Measurements from ENCODE around the gene CHD5. TPM values are rescaled to one million over a fixed set of nuclear protein-coding genes. Genes with fewer than 3 reads are reported as not detected.

CHD5 gene
- total RNA-seq, 4 donors from 2014 or later = 0.30 TPM; not detected in 3

DNA sequence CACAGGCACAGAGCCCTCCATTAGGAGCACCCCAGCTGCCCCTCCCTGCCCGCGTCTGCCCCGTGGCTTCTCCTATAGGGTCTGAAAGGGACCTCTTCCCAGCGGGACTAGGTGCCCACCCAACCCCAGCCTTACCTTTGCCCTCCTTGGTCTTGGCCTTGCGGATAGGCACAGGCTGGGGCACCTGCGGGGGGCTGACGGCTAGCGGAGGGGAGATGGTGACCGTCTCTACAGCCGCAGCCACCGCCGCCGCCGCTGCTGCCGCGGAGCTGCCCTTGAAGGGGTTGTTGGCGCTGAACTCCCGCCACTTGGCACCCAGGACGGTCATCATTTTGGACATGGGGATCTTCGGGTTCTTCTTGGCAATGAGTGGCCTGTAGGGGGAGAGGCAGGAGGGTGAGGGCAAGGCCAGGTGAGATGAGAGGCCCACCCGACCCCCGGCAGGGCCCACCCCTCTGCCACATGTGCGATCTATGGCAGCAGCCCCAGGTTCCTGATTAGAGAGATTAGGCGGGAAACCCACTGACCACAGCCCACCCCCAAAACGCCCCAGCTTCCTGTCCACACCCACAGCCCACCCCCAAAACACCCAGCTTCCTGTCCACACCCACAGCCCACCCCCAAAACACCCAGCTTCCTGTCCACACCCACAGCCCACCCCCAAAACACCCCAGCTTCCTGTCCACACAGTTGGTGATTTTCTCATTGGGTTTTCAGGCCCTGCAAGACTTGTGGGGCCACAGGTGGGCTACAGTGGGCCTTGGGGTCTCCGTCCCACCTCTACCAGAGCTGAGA, 25.4 kb downstream of the CHD5 start:
- no peak overlapping the region for H3K27ac ChIP-seq
- no peak for DNase-seq (ENCODE audit: low spot score in 2 of 2)
- TF ChIP-seq, protein P1, sequence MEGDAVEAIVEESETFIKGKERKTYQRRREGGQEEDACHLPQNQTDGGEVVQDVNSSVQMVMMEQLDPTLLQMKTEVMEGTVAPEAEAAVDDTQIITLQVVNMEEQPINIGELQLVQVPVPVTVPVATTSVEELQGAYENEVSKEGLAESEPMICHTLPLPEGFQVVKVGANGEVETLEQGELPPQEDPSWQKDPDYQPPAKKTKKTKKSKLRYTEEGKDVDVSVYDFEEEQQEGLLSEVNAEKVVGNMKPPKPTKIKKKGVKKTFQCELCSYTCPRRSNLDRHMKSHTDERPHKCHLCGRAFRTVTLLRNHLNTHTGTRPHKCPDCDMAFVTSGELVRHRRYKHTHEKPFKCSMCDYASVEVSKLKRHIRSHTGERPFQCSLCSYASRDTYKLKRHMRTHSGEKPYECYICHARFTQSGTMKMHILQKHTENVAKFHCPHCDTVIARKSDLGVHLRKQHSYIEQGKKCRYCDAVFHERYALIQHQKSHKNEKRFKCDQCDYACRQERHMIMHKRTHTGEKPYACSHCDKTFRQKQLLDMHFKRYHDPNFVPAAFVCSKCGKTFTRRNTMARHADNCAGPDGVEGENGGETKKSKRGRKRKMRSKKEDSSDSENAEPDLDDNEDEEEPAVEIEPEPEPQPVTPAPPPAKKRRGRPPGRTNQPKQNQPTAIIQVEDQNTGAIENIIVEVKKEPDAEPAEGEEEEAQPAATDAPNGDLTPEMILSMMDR (IDR thresholded peaks at IDR 0.05) = no peak
- no peak for TF ChIP-seq EP300 (IDR thresholded peaks at IDR 0.05)
- no peak for TF ChIP-seq POLR2A (IDR thresholded peaks at IDR 0.05)
- no peaks in the 10 kb centered on the region for H3K9me3 ChIP-seq
- no peaks in the 10 kb centered on the region for H3K4me1 ChIP-seq
- peaks cover 0 to 3% of the 10 kb centered on the region in 2 donors for H3K27me3 ChIP-seq
- 85 to 91% methylated on average over 24 to 26 of the region's 26 CpGs for WGBS, 2 donors
- no peaks in the 10 kb centered on the region for H3K36me3 ChIP-seq
- H3K4me3 ChIP-seq = no peak overlapping the region

DNA sequence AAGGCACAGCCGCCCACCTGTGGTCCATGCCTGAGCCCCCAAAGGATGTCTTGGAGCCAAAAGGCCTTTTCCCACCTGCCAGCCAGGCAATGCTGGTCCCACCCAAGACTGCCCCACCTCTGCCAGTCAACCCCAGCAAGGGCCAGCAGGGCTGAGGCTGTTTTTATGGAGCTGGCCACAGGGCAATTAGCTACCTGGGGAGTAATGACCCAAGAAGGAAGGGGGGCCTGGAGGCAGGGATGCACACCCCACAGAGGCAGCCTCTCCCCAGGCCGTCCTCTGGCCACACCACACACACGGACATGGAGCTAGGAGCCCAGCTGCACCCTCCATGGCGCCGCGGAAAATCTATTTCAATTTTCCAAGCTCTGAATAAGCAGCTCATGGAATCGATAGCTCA, 27.2 kb downstream of the CHD5 start:
- TF ChIP-seq, protein P1 (IDR thresholded peaks at IDR 0.05) = no peak
- H3K4me1 ChIP-seq = peaks cover 0 to 10% (median 4%) of the 10 kb centered on the region in 4 donors
- no peaks in the 10 kb centered on the region for H3K9me3 ChIP-seq
- DNase-seq (ENCODE audit: low spot score in 2 of 2) = no peak
- 69 to 73% methylated on average over 5 to 7 of the region's 7 CpGs for WGBS, 2 donors
- H3K27ac ChIP-seq = no peak overlapping the region
- H3K36me3 ChIP-seq = no peaks in the 10 kb centered on the region
- H3K4me3 ChIP-seq = no peak overlapping the region
- H3K27me3 ChIP-seq = peaks cover 0 to 15% of the 10 kb centered on the region in 2 donors

DNA sequence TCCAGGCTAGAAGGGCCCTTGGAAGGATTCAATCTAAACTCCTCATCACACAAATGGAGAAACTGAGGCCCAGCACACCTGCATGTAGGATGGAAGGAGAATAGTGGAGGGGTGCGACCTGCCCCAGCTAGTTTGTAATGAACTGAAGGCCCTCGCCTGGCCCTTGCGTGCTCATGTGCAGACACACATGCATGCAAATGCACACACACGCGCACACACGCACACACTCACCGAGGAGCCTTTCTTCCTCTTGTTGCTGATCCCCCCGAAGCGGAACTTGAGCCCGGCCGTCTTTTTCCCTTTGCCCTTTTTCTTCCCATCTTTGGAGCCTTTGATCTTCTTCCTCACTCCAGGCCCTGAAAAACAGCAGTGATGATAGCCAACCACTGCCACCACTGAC, 27.9 kb downstream of the CHD5 start:
- Histone ChIP-seq H3K9me3 (no peaks in the 10 kb centered on the region), H3K4me3 (no peak overlapping the region), H3K36me3 (no peaks in the 10 kb centered on the region), H3K27ac (no peak overlapping the region), H3K4me1 (peaks cover 0 to 10% (median 4%) of the 10 kb centered on the region in 4 donors), H3K27me3 (peaks cover 0 to 22% of the 10 kb centered on the region in 2 donors)
- no peak for DNase-seq (ENCODE audit: low spot score in 2 of 2)
- TF ChIP-seq POLR2A (IDR thresholded peaks at IDR 0.05) = no peak
- TF ChIP-seq, protein P1 (IDR thresholded peaks at IDR 0.05) = no peak
- no peak for TF ChIP-seq EP300 (IDR thresholded peaks at IDR 0.05)
- 64 to 69% methylated on average over 11 of the region's 11 CpGs for WGBS, 2 donors

DNA sequence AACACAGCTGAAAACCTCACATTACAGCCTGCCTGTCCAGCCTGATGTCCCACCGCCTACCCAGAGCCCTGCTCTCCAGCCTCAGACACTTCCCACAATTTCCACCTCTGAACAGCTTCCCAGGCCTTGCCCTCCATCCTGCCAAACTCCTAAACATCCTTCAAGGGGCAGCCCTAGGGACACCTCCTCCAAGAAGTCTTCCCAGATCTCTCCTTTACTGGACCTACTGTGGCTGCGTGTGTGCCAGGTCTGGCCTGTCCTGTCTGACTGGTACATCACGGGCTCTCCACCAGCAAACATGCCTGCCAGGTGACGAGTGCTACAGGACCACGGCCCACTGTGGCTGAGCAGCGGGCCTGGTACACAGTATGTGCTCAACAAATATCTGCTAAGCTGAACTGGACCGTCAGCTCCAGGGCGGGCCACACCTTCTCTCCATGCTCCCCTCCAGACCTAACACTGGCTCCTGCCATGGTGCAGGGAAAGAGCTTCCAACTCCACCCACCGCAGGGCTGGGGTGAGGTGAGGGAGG, 28.8 kb downstream of the CHD5 start:
- peaks cover 0 to 10% (median 4%) of the 10 kb centered on the region in 4 donors for H3K4me1 ChIP-seq
- H3K27ac ChIP-seq = no peak overlapping the region
- H3K4me3 ChIP-seq = no peak overlapping the region
- H3K9me3 ChIP-seq = no peaks in the 10 kb centered on the region
- 79 to 94% methylated on average over 8 to 9 of the region's 9 CpGs for WGBS, 2 donors
- peaks cover 0 to 30% of the 10 kb centered on the region in 2 donors for H3K27me3 ChIP-seq
- no peak for DNase-seq (ENCODE audit: low spot score in 2 of 2)
- H3K36me3 ChIP-seq = no peaks in the 10 kb centered on the region
- TF ChIP-seq EP300 (IDR thresholded peaks at IDR 0.05) (no peak), POLR2A (IDR thresholded peaks at IDR 0.05) (no peak)
- TF ChIP-seq, protein P1 (IDR thresholded peaks at IDR 0.05) = no peak

All from tibial nerve (tissue), 4 donors.